Activated CD4-positive, alpha-beta T cell treated with anti-CD3 and anti-CD28 coated beads, Interleukin-2, amount 50 U/mL, for 16 hours (primary cell): ENCODE results near the gene FSIP1.
A peak's percentile ranks its signal among the peaks of the same experiment; 100 is the strongest.

Source experiments
- DNase-seq: peaks from one replicate; pipeline ENCODE4 v3.0.0-alpha.2; 2020

The FSIP1 gene

DNA sequence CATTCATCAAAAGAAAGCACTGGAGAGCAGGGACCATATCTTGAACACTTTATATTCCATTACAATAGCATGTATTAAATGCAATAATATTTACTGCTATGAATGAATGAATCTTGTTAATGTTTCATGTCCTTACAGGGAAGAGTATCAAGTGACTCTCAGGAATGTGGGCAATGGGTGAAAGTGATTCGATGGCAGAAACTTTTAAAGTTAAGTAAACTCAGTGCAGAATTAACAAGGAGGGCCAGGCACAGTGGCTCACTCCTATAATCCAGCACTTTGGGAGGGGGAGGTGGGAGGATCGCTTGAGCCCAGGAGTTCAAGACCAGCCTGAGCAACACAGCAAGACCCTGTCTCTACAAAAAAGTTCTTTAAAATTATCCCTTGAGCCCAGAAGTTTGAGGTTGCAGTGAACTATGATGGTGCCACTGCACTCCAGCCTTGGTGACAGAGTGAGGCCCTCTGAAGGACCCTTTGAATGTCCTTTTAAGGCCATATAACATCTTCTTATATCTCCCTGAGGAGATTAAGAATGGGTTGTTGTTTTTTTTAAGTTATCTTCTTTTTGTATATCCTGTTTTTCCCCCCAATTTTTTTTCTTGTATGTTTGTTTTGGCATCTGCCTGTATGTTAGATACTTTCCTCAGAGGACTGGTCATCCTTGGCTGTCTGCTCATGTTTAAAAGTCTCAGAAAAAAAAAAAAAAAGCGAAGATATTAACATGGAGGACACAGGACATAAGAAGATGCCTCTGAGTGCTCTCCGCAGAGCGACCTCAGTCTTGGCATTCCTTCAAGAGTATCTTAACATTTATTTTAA lies 9.6 kb upstream of the FSIP1 start:
- DNase-seq: no peak

- DNase-seq: no peak
Measured at GRCh38 chr15:39789736-39790135, 7.1 kb upstream of the FSIP1 start.

- no peak for DNase-seq
Measured at GRCh38 chr15:39788800-39789565, 6.3 kb upstream of the FSIP1 start.

GRCh38 chr15:39788108-39788507 lies 5.5 kb upstream of the FSIP1 start:
- DNase-seq: peak; percentile 59

GRCh38 chr15:39787479-39787878 lies 4.8 kb upstream of the FSIP1 start:
- no peak for DNase-seq

GRCh38 chr15:39786447-39787056 lies 3.9 kb upstream of the FSIP1 start:
- peak; percentile 41 for DNase-seq

DNA sequence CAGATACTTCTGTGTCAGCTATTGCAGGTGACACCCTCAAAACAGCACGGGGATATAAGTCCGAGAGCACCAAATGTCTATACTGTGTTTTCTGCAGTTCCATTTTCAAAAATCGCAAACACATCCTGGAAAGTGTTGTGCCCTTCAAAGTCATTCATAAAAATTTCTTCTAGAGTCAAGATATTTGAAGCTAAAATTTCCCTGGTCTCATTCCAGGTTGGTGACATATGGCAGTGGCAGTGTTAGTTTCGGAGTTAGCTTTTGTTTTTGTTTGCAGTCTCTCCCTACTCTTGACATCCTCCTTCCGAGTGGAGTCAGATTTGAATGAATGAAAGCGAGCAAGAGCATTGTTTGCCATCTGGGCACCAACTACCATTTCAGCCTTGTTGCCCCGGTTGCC lies 3.2 kb upstream of the FSIP1 start:
- DNase-seq: no peak

DNA sequence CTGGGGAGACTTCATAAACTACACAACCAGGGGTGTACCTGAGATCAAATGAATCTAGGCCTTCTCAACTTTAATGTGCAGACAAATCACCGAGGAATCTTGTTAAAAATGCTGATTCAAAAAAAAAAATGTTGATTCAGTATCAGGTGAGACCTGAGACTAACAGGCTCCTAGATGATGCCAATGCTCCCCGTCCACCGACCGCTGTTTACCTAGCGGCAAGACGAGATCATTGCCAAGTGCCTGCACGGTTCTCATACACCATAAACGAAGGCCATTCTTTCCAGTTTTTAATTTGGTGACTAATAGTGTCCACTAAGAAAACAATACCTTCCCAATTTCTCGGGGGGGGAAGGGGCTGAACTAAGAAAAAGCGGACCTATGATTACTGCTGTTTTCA lies 2.5 kb upstream of the FSIP1 start:
- DNase-seq: no peak

DNA sequence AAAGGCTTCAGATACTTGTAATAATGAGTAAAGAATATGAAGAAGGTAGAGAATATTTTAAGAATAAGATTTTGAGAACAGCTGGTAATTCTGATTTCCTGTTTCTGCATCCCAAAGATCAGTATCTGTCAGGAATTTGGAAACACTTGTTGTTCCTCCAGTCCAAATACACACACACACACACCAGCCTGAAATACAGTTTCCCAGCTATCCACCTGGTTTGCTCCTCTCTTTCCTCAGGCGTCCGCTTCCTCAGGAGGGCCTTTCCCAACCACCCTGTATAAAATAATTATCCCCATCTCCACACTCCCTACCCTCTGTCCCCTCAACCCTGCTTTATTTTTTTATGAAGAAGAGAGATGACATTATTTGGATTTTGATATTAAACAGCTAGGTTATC lies 2.0 kb upstream of the FSIP1 start:
- DNase-seq: no peak

- no peak for DNase-seq
Measured at GRCh38 chr15:39784125-39784524, 1.5 kb upstream of the FSIP1 start.

DNA sequence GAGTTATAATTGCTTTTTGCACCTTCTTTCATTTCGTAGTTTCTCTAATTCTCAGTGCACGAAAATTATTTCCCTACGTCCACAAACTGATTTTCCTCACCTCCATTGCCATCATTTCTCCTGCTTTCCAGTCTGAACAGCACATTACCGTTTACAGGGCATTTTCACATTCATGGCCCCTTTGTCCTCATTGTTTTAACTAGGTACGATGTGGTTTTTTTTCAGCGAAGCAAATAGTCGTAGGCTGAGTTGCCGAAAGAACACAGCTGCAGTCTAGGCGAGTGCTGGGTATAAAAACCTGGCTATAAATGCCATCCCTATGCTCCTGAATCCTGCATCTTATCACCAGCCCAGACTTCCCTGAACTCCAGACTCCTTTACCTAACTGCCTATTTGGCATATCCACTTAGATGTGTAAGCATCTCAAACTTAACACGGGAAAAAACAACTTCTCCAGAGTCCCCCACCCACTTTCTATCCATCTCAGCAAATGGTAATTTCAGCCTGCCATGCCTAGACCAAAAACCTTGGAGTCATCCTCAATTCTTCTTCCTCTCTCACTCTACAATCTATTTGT lies 691 bp upstream of the FSIP1 start:
- DNase-seq: no peak

DNA sequence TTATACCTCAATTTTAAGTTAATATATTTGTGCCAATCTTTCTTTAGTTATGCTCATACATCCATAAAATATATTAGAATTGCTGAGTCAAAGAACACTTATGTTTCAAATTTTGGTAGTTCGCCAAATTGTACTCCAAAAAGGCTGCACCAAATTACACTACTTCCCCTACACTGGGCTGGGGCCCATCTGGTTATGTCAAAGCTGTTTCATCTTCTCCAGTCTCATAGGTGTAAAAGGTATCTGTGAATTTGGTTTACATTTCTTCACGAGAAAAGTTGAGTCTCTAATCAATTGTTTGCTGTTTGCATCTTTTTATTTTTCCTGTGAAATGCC lies 706 bp downstream of the FSIP1 start:
- DNase-seq: no peak

- DNase-seq: no peak
Measured at GRCh38 chr15:39781147-39781966, 1.3 kb downstream of the FSIP1 start.

DNA sequence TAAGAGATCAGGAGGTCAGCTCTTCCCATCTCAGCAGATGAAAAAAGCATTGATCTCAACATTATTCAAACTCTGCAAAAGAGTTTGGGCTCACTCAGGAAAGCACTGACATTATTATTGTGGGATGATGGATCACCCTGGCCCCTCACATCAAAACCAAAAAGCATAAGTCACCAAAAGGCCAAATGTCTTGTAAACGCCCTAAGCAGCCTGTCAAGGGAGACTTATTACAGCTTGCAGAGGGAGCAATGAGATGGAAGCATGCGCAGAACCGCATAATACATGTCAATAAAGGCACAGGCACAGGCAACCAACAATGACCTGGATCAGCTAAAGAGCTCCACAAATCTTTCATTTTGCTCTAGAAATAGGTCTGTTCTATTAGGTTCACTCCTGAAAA lies 4.6 kb downstream of the FSIP1 start:
- no peak for DNase-seq

DNA sequence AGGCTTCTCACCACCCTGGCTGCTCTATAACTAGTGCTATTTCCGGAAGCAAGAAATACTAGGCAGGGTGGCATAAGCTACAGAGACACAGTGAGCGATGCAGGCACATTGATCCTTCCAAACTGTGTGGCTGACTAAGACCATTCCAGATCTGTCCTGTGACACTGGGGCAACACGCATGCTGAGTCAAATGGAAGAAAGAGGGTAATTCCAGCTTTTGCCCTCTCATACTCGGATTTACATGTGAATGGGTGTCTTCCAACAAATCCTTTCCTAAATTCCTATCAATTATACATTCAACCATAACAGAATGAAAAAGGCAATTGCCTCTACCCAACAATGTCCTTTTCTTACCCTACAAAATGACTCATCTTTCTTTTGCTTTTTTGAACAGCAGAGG lies 5.1 kb downstream of the FSIP1 start:
- DNase-seq: no peak

DNA sequence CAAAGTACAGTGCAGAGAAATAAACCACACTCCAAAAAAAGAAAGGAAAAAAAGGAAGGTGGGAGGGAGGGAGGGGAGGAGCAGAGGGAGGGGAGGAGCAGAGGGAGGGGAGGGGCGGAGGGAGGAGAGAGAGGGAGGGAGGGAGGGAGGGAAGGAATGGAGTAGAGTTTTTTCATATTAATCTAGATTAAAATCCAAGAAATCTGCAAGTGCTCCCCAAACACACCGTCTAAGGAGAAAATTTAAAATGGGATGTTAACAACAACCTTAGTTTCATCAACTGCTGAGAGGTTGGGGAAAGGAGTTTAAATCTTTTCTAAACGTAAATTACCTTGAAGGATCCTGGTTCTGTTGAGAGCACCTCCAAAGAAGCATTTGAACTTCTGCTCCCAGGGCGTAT lies 6.6 kb downstream of the FSIP1 start:
- DNase-seq: no peak

GRCh38 chr15:39774688-39775267 lies 7.9 kb downstream of the FSIP1 start:
- peak; percentile 46 for DNase-seq

- DNase-seq: no peak
Measured at GRCh38 chr15:39770748-39771689, 11.6 kb downstream of the FSIP1 start.

DNA sequence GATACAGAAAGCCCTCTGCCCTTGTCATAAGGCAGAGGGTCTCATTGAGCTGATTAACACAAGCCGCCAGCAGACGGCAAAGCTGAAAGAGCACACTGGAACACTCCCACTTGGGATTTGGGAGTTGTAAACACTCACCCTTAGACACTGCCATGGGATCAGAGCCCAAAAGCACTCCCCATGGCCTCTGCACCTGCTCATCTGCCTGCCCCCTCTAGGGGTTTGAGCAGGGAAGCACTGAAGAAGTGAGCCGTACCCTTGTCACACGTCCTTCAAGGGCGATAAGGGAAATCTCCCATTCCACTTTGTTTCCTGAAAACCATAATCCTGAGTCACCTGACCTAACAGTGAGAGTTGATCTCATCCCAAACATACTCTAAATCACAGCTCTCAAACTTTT lies 14.7 kb downstream of the FSIP1 start:
- DNase-seq: no peak

DNA sequence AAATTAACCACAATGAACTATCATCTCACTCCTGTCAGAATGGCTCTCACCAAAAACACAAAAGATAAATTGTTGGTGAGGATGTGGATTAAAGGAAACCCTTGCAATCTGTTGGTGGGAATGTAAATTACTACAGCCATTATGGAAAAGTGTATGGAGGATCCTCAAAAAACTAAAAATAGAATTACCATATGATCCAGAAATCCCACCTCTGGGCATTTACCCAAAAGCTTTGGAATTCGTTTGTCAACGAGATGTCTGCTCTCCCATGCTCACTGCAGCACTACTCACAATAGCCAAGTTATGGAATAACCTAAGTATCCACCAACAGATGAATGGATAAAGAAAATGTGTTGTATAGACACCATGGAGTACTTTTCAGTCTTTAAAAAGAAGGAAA lies 21.6 kb downstream of the FSIP1 start:
- DNase-seq: no peak

DNA sequence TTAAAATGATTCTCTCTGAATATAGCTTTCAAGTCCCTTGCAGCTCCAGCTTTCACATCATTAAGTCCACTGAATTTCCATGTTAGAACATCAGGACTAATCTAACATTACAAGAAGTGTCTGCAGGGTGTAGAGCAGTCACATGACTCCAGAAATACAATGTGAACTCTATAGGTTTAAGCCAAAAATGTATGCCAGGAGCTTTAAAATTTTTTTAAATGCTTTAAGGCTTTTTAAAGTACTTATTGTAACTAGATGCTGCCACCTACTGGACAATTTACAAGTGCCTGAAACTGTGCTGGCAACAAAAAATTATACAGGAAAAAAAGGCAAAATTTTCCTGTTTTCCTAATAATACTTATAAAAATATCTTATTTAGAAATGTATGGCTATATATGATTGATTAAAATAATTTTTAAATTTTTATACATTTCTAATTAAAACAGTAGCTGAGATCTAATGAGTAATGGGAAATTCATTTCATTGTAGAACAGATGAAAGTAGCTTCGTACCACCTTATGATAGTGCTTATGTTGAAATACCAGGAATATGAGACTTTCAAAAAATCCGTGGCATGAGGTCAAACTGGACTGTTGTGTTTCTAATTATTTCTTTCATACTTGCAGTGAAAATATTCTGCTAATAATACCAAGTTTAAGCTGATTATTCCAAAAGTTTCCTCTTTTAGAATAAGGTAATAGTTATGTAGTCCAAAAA lies 25.7 kb downstream of the FSIP1 start:
- peak; percentile 41 for DNase-seq
